Activated CD4-positive, alpha-beta T cell treated with anti-CD3 and anti-CD28 coated beads, Interleukin-2, amount 10 ng/mL, durations not matched to agents 24 days and 14 days (primary cell): ENCODE data around the gene XPO1. TPM values are rescaled to one million over a fixed set of nuclear protein-coding genes. Genes with fewer than 3 reads are reported as not detected.
"Not testable (repeated sequence)": the region's sequence is repeated elsewhere in the genome, so short reads cannot be mapped to it uniquely, and the experiment has no call there.

Source experiments
- DNase-seq: peaks from one replicate; pipeline ENCODE4 v3.0.0; 2022
- H3K27ac Mint-ChIP-seq: one replicate; pipeline ENCODE4 v1.8.0; 2022; ENCODE audit warnings: mild to moderate bottlenecking, mixed read lengths
- H3K27me3 Mint-ChIP-seq: one replicate; pipeline ENCODE4 v1.8.0; 2022; ENCODE audit warnings: mixed read lengths
- H3K36me3 Mint-ChIP-seq: one replicate; pipeline ENCODE4 v1.8.0; 2022; ENCODE audit warnings: low read depth, mild to moderate bottlenecking, mixed read lengths
- H3K4me1 Mint-ChIP-seq: one replicate; pipeline ENCODE4 v1.8.0; 2021; ENCODE audit warnings: mixed read lengths
- H3K4me3 Mint-ChIP-seq: one replicate; pipeline ENCODE4 v1.8.0; 2022; ENCODE audit warnings: mild to moderate bottlenecking, moderate library complexity, mixed read lengths
- H3K9me3 Mint-ChIP-seq: one replicate; pipeline ENCODE4 v1.8.0; 2021; ENCODE audit warnings: mixed read lengths
- intact Hi-C: fragments of 100-400 bp; cut with micrococcal nuclease; formaldehyde crosslinking; loops from one replicate; pipeline ENCODE4 v1.15.1; 2023
- total RNA-seq: library from RNA; stranded (reverse); gene quantifications from 2 replicates; pipeline ENCODE4 v1.2.3, GENCODE V29; 2022

Gene XPO1
- total RNA-seq, 1 donor from 2014 or later = 230 TPM

GRCh38 chr2:61543062-61543461 is 4.9 kb upstream of the XPO1 start:
- Mint-ChIP-seq H3K4me1 (peaks cover 10% of the 10 kb centered on the region), H3K27me3 (peaks cover 8% of the 10 kb centered on the region), H3K4me3 (no peak overlapping the region), H3K9me3 (no peaks in the 10 kb centered on the region), H3K27ac (no peak overlapping the region), H3K36me3 (peaks cover 4% of the 10 kb centered on the region)
- DNase-seq = no peak
- intact Hi-C loops = no loop called here

- H3K27me3 Mint-ChIP-seq, intact Hi-C loops, H3K4me3 Mint-ChIP-seq, DNase-seq, H3K9me3 Mint-ChIP-seq, H3K27ac Mint-ChIP-seq: not testable (repeated sequence)
- Mint-ChIP-seq H3K4me1 (peaks cover 24% of the 10 kb centered on the region), H3K36me3 (peaks cover 11% of the 10 kb centered on the region)
These were observed 2.0 kb upstream of the XPO1 start for GRCh38 chr2:61540167-61540566.

- Mint-ChIP-seq H3K36me3 (peaks cover 15% of the 10 kb centered on the region), H3K4me3 (peak overlapping the region; percentile 95)
- intact Hi-C loops = loop anchor here (1.0 to 5.0 kb wide), 12 partner anchors 68 to 1168 kb away; partner anchors contain the start of genes B3GNT2, CCT4, EHBP1 and FAM161A
These were observed 864 bp upstream of the XPO1 start for GRCh38 chr2:61538920-61539520.

DNA sequence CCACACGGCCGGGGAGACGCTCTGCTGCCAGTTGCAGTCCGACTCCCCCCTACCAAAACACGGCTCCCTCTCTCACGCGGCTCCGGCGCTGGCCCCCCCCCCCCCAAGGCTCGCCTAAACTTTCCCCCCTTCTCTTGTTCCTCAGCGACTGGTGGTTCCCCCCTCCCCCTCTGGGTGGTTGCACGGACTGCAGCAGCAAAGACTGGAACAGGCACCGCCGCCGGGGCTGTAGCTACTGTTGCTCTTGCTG is 281 bp downstream of the XPO1 start:
- Mint-ChIP-seq H3K4me3 (peak overlapping the region; percentile 95), H3K4me1 (peaks cover 35% of the 10 kb centered on the region), H3K9me3 (no peaks in the 10 kb centered on the region), H3K27ac (peak overlapping the region; percentile 100), H3K27me3 (peaks cover 5% of the 10 kb centered on the region), H3K36me3 (peaks cover 15% of the 10 kb centered on the region)
- DNase-seq = no peak
- intact Hi-C loops = loop anchor here (1.0 to 5.0 kb wide), 13 partner anchors 67 to 1169 kb away; partner anchors contain the start of genes B3GNT2, CCT4, EHBP1 and FAM161A

More at GRCh38 chr2:61538920-61539520, 864 bp upstream of the XPO1 start:
- peak; percentile 80 for DNase-seq
- no peaks in the 10 kb centered on the region for H3K9me3 Mint-ChIP-seq
- H3K27me3 Mint-ChIP-seq = peaks cover 7% of the 10 kb centered on the region
- peaks cover 32% of the 10 kb centered on the region for H3K4me1 Mint-ChIP-seq
- H3K27ac Mint-ChIP-seq = peak overlapping the region; percentile 100

GRCh38 chr2:61537277-61537949 is 743 bp downstream of the XPO1 start:
- Mint-ChIP-seq H3K4me3 (peak overlapping the region; percentile 95), H3K27me3 (peaks cover 4% of the 10 kb centered on the region), H3K36me3 (peaks cover 18% of the 10 kb centered on the region), H3K9me3 (no peaks in the 10 kb centered on the region), H3K27ac (peak overlapping the region; percentile 100), H3K4me1 (peaks cover 35% of the 10 kb centered on the region)
- DNase-seq = peak; percentile 78
- intact Hi-C loops = loop anchor here (2.0 to 5.0 kb wide), 5 partner anchors 110 to 1170 kb away; partner anchors contain the start of genes B3GNT2, EHBP1, PAPOLG and SANBR

GRCh38 chr2:61536572-61537276 is 1.4 kb downstream of the XPO1 start:
- Mint-ChIP-seq H3K36me3 (peaks cover 20% of the 10 kb centered on the region), H3K9me3 (no peaks in the 10 kb centered on the region)

DNA sequence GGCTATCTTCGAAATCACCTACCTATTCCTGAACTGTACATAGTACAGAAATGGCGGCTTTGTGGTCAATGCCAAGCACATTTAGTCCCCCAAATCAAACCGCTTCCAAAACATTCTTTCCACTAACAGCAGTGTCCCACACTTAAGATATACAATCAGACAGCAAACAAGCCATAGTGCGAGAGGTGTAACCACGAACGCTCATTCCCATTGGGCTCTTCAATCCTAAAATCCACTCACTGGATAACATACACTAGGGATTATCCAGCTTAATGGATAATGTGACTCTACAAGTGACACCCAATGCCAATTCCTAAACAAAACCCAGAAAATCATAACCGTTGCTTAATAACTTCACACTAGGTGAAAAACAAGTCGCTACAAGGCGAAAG is 2.0 kb downstream of the XPO1 start:
- Mint-ChIP-seq H3K4me3 (peak overlapping the region; percentile 95), H3K4me1 (peaks cover 36% of the 10 kb centered on the region), H3K27me3 (peaks cover 4% of the 10 kb centered on the region), H3K27ac (peak overlapping the region; percentile 98), H3K9me3 (no peaks in the 10 kb centered on the region), H3K36me3 (peaks cover 23% of the 10 kb centered on the region)
- peak; percentile 71 for DNase-seq
- intact Hi-C loops = loop anchor here (2.0 to 5.0 kb wide), 5 partner anchors 109 to 1171 kb away; partner anchors contain the start of genes B3GNT2, EHBP1, PAPOLG and SANBR

More at GRCh38 chr2:61536572-61537276, 1.4 kb downstream of the XPO1 start:
- Mint-ChIP-seq H3K4me3 (peak overlapping the region; percentile 95), H3K27me3 (peaks cover 4% of the 10 kb centered on the region), H3K4me1 (peaks cover 35% of the 10 kb centered on the region), H3K27ac (peak overlapping the region; percentile 98)
- DNase-seq = peak; percentile 96
- intact Hi-C loops = loop anchor here (2.0 to 5.0 kb wide), 5 partner anchors 109 to 1171 kb away; partner anchors contain the start of genes B3GNT2, EHBP1, PAPOLG and SANBR

- Mint-ChIP-seq H3K27ac (peak overlapping the region; percentile 98), H3K4me1 (peaks cover 38% of the 10 kb centered on the region), H3K9me3 (no peaks in the 10 kb centered on the region), H3K36me3 (peaks cover 24% of the 10 kb centered on the region), H3K4me3 (peak overlapping the region; percentile 95), H3K27me3 (peaks cover 4% of the 10 kb centered on the region)
- intact Hi-C loops = loop anchor here (5.0 kb wide), 4 partner anchors 108 to 1172 kb away; partner anchors contain the start of genes B3GNT2, EHBP1 and SANBR
- no peak for DNase-seq
These were observed 2.7 kb downstream of the XPO1 start for GRCh38 chr2:61535449-61535848.

- intact Hi-C loops = loop anchor here (5.0 kb wide), 4 partner anchors 108 to 1172 kb away; partner anchors contain the start of genes B3GNT2, EHBP1 and SANBR
- Mint-ChIP-seq H3K36me3 (peaks cover 27% of the 10 kb centered on the region), H3K27ac (peak overlapping the region; percentile 98), H3K4me3 (peak overlapping the region; percentile 95), H3K4me1 (peaks cover 42% of the 10 kb centered on the region), H3K9me3 (no peaks in the 10 kb centered on the region), H3K27me3 (peaks cover 4% of the 10 kb centered on the region)
- no peak for DNase-seq
These were observed 3.2 kb downstream of the XPO1 start for GRCh38 chr2:61534926-61535325.

- Mint-ChIP-seq H3K9me3 (no peaks in the 10 kb centered on the region), H3K27me3 (no peaks in the 10 kb centered on the region), H3K27ac (no peak overlapping the region), H3K36me3 (peaks cover 34% of the 10 kb centered on the region), H3K4me1 (peaks cover 38% of the 10 kb centered on the region), H3K4me3 (no peak overlapping the region)
- DNase-seq = no peak
- intact Hi-C loops = no loop called here
These were observed 7.4 kb downstream of the XPO1 start for GRCh38 chr2:61530749-61531148.

DNA sequence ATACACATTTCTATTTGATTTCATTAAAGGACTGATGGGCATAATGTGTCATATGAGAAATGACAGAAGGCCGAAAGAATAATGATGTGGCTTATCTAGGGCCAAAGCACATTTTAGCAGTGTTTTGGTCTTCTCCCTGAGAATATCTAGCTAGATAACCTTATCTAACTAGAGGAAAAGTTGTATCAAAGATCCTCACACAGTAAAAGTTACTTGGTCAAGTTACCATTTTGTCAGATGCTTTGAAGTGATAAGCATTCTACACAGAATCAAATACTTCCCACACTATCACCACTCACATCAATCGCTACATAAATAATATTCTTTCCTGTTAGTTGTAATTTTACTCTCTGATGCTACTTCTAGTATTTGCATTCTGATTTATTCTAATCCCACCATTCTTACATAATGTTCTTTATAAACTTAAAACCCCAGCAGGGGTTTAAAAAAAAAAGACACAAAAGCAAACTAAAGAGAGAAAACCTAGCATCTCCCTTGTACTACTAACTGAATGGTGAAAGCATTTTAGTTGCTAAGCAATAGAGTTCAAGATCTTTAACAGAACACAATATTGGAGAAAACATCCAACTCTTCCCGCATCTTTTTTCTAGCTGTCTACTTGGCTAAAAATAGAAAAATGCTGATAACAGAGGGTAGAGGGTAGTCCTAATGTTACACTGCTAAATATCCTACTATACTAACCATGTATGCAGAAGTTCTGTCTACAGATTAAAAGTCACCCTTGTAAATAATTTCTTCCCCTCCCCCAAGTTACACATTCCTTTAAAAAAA is 8.0 kb downstream of the XPO1 start:
- DNase-seq = no peak
- Mint-ChIP-seq H3K9me3 (no peaks in the 10 kb centered on the region), H3K4me1 (peaks cover 33% of the 10 kb centered on the region), H3K27me3 (no peaks in the 10 kb centered on the region), H3K4me3 (no peak overlapping the region), H3K27ac (no peak overlapping the region), H3K36me3 (peaks cover 34% of the 10 kb centered on the region)
- intact Hi-C loops = no loop called here

- Mint-ChIP-seq H3K36me3 (peaks cover 49% of the 10 kb centered on the region), H3K4me3 (no peak overlapping the region), H3K27me3 (no peaks in the 10 kb centered on the region), H3K4me1 (peaks cover 15% of the 10 kb centered on the region), H3K27ac (no peak overlapping the region), H3K9me3 (no peaks in the 10 kb centered on the region)
- no peak for DNase-seq
- intact Hi-C loops = no loop called here
These were observed 17.9 kb downstream of the XPO1 start for GRCh38 chr2:61520261-61520660.

DNA sequence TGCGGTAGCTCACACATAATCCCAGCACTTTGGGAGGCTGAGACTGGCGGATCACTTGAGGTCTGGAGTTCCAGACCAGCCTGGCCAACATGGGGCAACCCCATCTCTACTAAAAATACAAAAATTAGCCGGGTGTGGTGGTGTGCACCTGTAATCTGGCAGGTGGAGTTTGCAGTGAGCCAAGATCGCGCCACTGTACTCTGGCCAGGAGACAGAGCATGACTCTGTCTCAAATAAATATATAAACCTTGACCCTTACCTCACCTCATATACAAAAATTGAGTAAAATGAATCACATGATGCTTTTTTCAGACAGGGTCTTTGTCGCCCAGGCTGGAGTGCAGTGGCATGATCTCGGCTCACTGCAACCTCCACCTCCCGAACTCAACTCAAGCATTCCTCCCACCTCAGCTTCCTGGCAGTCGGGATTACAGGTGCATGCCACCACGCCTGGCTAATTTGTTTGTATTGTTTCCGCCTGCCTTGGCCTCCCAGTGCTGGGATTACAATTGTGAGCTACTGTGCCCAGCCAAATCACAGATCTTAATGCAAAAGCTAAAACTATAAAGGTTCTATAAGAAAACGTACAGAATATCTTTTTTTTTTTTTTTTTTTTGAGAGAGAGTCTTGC is 25.3 kb downstream of the XPO1 start:
- H3K27ac Mint-ChIP-seq = no peak overlapping the region

More for the DNA sequence above, 25.3 kb downstream of the XPO1 start:
- H3K36me3 Mint-ChIP-seq = peaks cover 60% of the 10 kb centered on the region
- no peaks in the 10 kb centered on the region for H3K9me3 Mint-ChIP-seq
- H3K4me1 Mint-ChIP-seq = peaks cover 6% of the 10 kb centered on the region
- no peak overlapping the region for H3K4me3 Mint-ChIP-seq
- H3K27me3 Mint-ChIP-seq = no peaks in the 10 kb centered on the region
- no peak for DNase-seq
- intact Hi-C loops = no loop called here
